GM12872 (cell line): ENCODE data around the gene ITGA7.

Experiments used
- CTCF ChIP-seq: IDR thresholded peaks from 3 replicates; pipeline ENCODE4 v1.5.1; 2011; ENCODE audit warnings: low read depth, mild to moderate bottlenecking, low read length, moderate library complexity; ENCODE audit not compliant: insufficient read depth

Gene ITGA7

GRCh38 chr12:55715169-55715764, 7.6 kb upstream of the ITGA7 start:
- no peak for TF ChIP-seq CTCF

GRCh38 chr12:55713721-55714120, 6.0 kb upstream of the ITGA7 start:
- no peak for TF ChIP-seq CTCF

GRCh38 chr12:55712700-55713415, 5.2 kb upstream of the ITGA7 start:
- no peak for TF ChIP-seq CTCF

GRCh38 chr12:55711786-55712553, 4.3 kb upstream of the ITGA7 start:
- no peak for TF ChIP-seq CTCF

- no peak for TF ChIP-seq CTCF
Measured at GRCh38 chr12:55708695-55709233, 1.1 kb upstream of the ITGA7 start.

GRCh38 chr12:55707219-55707671, 459 bp downstream of the ITGA7 start:
- no peak for TF ChIP-seq CTCF

GRCh38 chr12:55706568-55707218, 1.0 kb downstream of the ITGA7 start:
- no peak for TF ChIP-seq CTCF
